Measurements from ENCODE around the gene AARS2.

- TF ChIP-seq CTCF (IDR thresholded peaks at IDR 0.05; ENCODE audit: control extremely low read depth in 1 of 3, insufficient read depth in 1 of 3, low read depth in 1 of 3, low read length in 3 of 3) (no peak), POLR2A (IDR thresholded peaks at IDR 0.05; ENCODE audit: control extremely low read depth in 1 of 2, low read depth in 2 of 2, low read length in 2 of 2) (no peak), RAD21 (IDR thresholded peaks at IDR 0.05 in 1 of 2, conservative IDR thresholded peaks at IDR 0.05 in 1 of 2; ENCODE audit: low read depth in 2 of 2, low read length in 2 of 2) (no peak), MAX (IDR thresholded peaks at IDR 0.05) (no peak), FOSL1 (IDR thresholded peaks at IDR 0.05; ENCODE audit: insufficient read depth, low read depth, low read length) (no peak), TCF12 (IDR thresholded peaks at IDR 0.05; ENCODE audit: low read depth, low read length) (no peak), SIN3A (conservative IDR thresholded peaks at IDR 0.05 in 1 of 2, IDR thresholded peaks at IDR 0.05 in 1 of 2; ENCODE audit: low read depth in 1 of 2, low read length in 2 of 2) (no peak), RBBP5 (IDR thresholded peaks at IDR 0.05; ENCODE audit: borderline replicate concordance, low read depth, low read length) (no peak), POLR2AphosphoS5 (IDR thresholded peaks at IDR 0.05; ENCODE audit: low read depth, low read length) (no peak), CHD1 (IDR thresholded peaks at IDR 0.05; ENCODE audit: low read depth, low read length) (no peak)
These were observed 35.4 kb downstream of the AARS2 start for GRCh38 chr6:44277763-44278162.
